ENCODE results near the gene LHX2. TPM values are rescaled to one million over a fixed set of nuclear protein-coding genes. Genes with fewer than 3 reads are reported as not detected.
"Not testable (repeated sequence)": the region's sequence is repeated elsewhere in the genome, so short reads cannot be mapped to it uniquely, and the experiment has no call there.

The LHX2 gene
- total RNA-seq, 2 donors from 2014 or later, result 0.31 TPM; not detected in 1

DNA sequence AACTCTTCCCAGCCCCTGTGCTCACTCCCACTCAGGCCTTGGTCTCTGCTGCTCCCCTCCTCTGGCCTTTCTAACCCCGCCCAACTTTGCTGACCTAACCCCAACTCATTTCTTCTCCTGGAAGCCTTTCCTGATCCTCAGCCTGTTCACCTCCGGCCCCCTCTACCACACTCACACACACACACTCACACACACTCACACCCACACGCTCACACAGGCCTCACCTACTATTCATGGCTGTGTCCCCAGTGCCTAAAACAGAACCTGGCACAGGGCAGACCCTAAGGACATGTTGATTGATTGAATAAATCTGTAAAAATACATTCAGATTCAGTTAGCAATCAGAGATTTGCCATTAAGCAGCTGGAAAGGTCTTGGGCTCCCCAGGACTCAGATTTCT, 28.5 kb upstream of the LHX2 start:
- Histone ChIP-seq H3K27me3 (no peaks in the 10 kb centered on the region), H3K36me3 (no peaks in the 10 kb centered on the region), H3K27ac (no peak overlapping the region), H3K4me1 (no peaks in the 10 kb centered on the region), H3K4me3 (no peak overlapping the region), H3K9me3 (no peaks in the 10 kb centered on the region)
- no peak for DNase-seq (ENCODE audit: low spot score)
- TF ChIP-seq, protein P1, sequence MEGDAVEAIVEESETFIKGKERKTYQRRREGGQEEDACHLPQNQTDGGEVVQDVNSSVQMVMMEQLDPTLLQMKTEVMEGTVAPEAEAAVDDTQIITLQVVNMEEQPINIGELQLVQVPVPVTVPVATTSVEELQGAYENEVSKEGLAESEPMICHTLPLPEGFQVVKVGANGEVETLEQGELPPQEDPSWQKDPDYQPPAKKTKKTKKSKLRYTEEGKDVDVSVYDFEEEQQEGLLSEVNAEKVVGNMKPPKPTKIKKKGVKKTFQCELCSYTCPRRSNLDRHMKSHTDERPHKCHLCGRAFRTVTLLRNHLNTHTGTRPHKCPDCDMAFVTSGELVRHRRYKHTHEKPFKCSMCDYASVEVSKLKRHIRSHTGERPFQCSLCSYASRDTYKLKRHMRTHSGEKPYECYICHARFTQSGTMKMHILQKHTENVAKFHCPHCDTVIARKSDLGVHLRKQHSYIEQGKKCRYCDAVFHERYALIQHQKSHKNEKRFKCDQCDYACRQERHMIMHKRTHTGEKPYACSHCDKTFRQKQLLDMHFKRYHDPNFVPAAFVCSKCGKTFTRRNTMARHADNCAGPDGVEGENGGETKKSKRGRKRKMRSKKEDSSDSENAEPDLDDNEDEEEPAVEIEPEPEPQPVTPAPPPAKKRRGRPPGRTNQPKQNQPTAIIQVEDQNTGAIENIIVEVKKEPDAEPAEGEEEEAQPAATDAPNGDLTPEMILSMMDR (IDR thresholded peaks at IDR 0.05), result no peak

DNA sequence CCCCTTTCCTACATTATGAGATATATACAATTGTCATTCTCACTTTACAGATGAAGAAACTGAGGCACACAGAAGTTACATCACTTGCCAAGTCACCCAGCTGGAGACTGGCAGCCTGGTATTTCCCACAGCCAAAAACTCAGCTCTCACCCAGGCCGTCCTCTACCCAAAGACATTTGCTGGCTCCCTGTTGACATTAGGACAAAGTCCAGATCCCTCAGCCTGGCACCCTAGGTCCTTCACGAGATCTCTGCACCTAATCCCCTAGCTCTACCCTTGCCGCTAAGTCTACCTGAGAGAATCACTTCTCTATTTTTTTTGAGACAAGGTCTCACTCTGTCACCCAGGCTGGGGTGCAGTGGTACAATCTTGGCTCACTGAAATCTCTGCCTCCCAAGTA, 26.8 kb upstream of the LHX2 start:
- Histone ChIP-seq H3K4me3 (no peak overlapping the region), H3K27me3 (no peaks in the 10 kb centered on the region), H3K27ac (no peak overlapping the region), H3K9me3 (no peaks in the 10 kb centered on the region), H3K4me1 (no peaks in the 10 kb centered on the region), H3K36me3 (no peaks in the 10 kb centered on the region)
- TF ChIP-seq, protein P1 (IDR thresholded peaks at IDR 0.05), result no peak
- DNase-seq (ENCODE audit: low spot score), result no peak

GRCh38 chr9:123985869-123986268, 25.7 kb upstream of the LHX2 start:
- Histone ChIP-seq H3K4me1 (no peaks in the 10 kb centered on the region), H3K9me3 (no peaks in the 10 kb centered on the region), H3K4me3 (no peak overlapping the region), H3K27me3 (no peaks in the 10 kb centered on the region), H3K27ac (no peak overlapping the region), H3K36me3 (no peaks in the 10 kb centered on the region)
- TF ChIP-seq, protein P1 (IDR thresholded peaks at IDR 0.05), result no peak
- no peak for DNase-seq (ENCODE audit: low spot score)

- no peak for DNase-seq (ENCODE audit: low spot score)
- TF ChIP-seq, protein P1 (IDR thresholded peaks at IDR 0.05), result no peak
- H3K4me1 ChIP-seq, result no peaks in the 10 kb centered on the region
- no peaks in the 10 kb centered on the region for H3K36me3 ChIP-seq
- no peaks in the 10 kb centered on the region for H3K9me3 ChIP-seq
- no peak overlapping the region for H3K27ac ChIP-seq
- H3K4me3 ChIP-seq, result no peak overlapping the region
- H3K27me3 ChIP-seq, result no peaks in the 10 kb centered on the region
Measured at GRCh38 chr9:123990427-123990826, 21.1 kb upstream of the LHX2 start.

GRCh38 chr9:123992679-123993078, 18.9 kb upstream of the LHX2 start:
- not testable (repeated sequence) for H3K27ac ChIP-seq; H3K9me3 ChIP-seq; H3K36me3 ChIP-seq; DNase-seq (ENCODE audit: low spot score); H3K4me3 ChIP-seq
- Histone ChIP-seq H3K4me1 (peaks cover 0 to 13% of the 10 kb centered on the region in 2 donors), H3K27me3 (peaks cover 7 to 20% of the 10 kb centered on the region in 2 donors)

DNA sequence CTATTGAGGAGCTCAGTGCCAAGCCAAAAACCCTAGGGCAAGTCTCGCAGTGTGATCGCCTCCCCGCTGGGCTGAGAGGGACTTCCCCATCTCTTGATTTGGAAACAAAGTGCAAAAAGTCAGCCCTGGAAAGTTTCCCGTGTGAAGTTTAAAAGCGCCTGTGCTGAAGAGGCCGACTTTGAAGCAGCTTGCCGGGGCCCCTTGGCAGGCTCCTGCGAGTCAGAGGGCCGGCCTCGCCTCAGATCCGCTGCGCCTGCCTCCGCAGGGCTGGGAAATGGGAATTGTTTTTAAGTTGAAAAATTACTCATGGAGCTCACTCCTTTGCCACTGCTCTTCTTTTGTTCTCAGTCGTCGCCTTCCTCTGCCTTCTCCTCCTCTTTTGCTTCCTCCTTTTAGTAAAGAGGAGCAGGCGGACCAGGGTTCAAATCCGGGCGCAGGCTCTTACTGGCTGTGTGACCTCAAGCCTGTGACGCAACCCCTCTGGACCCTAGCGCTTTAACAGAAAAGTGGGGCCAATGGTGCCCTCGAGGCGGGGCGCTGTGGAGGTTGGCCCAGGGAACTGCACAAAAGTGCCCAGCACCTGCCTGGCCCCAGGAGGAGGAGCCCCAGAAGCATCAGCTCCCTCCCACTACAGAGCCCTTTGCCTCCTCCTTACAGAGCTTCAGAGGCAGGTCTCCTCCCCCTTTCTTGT, 14.7 kb upstream of the LHX2 start:
- H3K36me3 ChIP-seq, result no peaks in the 10 kb centered on the region
- H3K27ac ChIP-seq, result no peak overlapping the region
- no peaks in the 10 kb centered on the region for H3K9me3 ChIP-seq
- no peak overlapping the region for H3K4me3 ChIP-seq
- TF ChIP-seq, protein P1 (IDR thresholded peaks at IDR 0.05), result no peak
- DNase-seq (ENCODE audit: low spot score), result no peak
- peaks cover 24 to 49% of the 10 kb centered on the region in 2 donors for H3K27me3 ChIP-seq
- H3K4me1 ChIP-seq, result peaks cover 0 to 25% of the 10 kb centered on the region in 2 donors
